Activated CD4-positive, alpha-beta T cell treated with anti-CD3 and anti-CD28 coated beads, Interleukin-2, amount 50 U/mL, for 1 hour (primary cell): ENCODE data around the gene GLRA3.

Experiments used
- DNase-seq: peaks from one replicate; pipeline ENCODE4 v3.0.0-alpha.2; 2020

The GLRA3 gene

GRCh38 chr4:174591243-174592021, 237.6 kb downstream of the GLRA3 start:
- DNase-seq, result no peak

- DNase-seq, result no peak
Measured at GRCh38 chr4:174590336-174590735, 238.7 kb downstream of the GLRA3 start.
